ENCODE results near the gene MND1. TPM values are rescaled to one million over a fixed set of nuclear protein-coding genes. Genes with fewer than 3 reads are reported as not detected.
"Not testable (repeated sequence)": the region's sequence is repeated elsewhere in the genome, so short reads cannot be mapped to it uniquely, and the experiment has no call there.

MND1 gene
- total and polyA plus RNA-seq, 4 donors, result 0.23 to 1.3 (median 0.81) TPM; not detected in 1

DNA sequence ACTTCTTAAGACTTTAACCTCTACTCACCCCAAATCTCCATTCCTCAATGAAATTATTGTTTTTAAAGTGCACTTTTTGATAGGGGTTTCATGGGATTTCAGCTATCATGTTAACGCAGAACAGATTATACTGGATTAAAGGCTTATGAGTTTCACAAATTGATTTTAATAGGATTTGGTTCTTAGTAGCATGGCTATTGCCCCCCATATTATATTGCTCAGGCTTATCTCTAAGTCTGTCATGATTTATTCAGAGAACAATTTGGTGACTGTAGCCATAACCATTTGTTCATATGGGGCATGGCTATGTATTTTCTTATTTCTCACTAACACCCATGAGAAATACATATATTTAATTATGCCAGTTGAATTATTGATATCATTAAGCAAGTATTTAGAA lies 57.0 kb downstream of the MND1 start:
- intact Hi-C loops (cut with DNase I), result loop anchor here in 1 of 2 donors (5.0 kb wide), 1 partner anchor 54 kb away; no protein-coding TSS in a partner anchor
- no peaks in the 10 kb centered on the region for H3K9me3 ChIP-seq (ENCODE audit: control insufficient read depth, low read length)
- H3K27ac ChIP-seq (ENCODE audit: low read depth in 1 of 2, low read length in 2 of 2), result no peak overlapping the region
- H3K4me1 ChIP-seq (ENCODE audit: control insufficient read depth in 1 of 2, insufficient read depth in 2 of 2, low read length in 2 of 2), result no peaks in the 10 kb centered on the region
- ATAC-seq (ENCODE audit: low FRiP score), result no peak
- no peaks in the 10 kb centered on the region for H3K36me3 ChIP-seq (ENCODE audit: control insufficient read depth in 1 of 2, insufficient read depth in 2 of 2, low read length in 1 of 2)
- H3K27me3 ChIP-seq (ENCODE audit: control insufficient read depth in 1 of 2, insufficient read depth in 2 of 2, low read length in 1 of 2), result no peaks in the 10 kb centered on the region
- H3K4me3 ChIP-seq (ENCODE audit: low read length in 2 of 2), result no peak overlapping the region
- no peak for DNase-seq
- WGBS, 2 donors, result 99 to 100% methylated on average over 1 of the region's 1 CpG

DNA sequence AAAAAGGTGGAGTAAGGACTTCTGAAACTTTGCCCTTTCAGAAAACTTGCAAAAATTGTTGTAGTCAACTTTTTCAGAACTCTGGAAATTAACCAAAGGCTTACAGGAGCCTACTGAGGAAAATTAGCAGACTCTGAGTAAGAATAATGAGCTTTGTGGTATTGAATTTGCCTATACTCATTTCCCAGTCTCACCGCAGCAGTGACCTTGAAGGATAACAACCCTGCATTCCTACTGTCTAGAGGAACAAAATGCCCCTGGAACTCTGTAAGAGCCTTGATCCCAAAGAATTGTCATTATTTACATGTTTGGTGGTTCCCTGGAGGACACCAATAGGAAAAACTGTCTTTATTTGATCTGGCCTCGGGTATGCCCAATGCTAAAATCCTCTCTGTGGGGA lies 57.9 kb downstream of the MND1 start:
- intact Hi-C loops (cut with DNase I), result loop anchor here in 1 of 2 donors (5.0 kb wide), 1 partner anchor 55 kb away; no protein-coding TSS in a partner anchor
- WGBS, 2 donors, result 95% methylated on average over 2 of the region's 2 CpGs
- Histone ChIP-seq H3K4me3 (ENCODE audit: low read length in 2 of 2) (no peak overlapping the region), H3K4me1 (ENCODE audit: control insufficient read depth in 1 of 2, insufficient read depth in 2 of 2, low read length in 2 of 2) (no peaks in the 10 kb centered on the region), H3K9me3 (ENCODE audit: control insufficient read depth, low read length) (no peaks in the 10 kb centered on the region), H3K36me3 (ENCODE audit: control insufficient read depth in 1 of 2, insufficient read depth in 2 of 2, low read length in 1 of 2) (no peaks in the 10 kb centered on the region), H3K27ac (ENCODE audit: low read depth in 1 of 2, low read length in 2 of 2) (no peak overlapping the region), H3K27me3 (ENCODE audit: control insufficient read depth in 1 of 2, insufficient read depth in 2 of 2, low read length in 1 of 2) (no peaks in the 10 kb centered on the region)
- no peak for ATAC-seq (ENCODE audit: low FRiP score)
- DNase-seq, result no peak

DNA sequence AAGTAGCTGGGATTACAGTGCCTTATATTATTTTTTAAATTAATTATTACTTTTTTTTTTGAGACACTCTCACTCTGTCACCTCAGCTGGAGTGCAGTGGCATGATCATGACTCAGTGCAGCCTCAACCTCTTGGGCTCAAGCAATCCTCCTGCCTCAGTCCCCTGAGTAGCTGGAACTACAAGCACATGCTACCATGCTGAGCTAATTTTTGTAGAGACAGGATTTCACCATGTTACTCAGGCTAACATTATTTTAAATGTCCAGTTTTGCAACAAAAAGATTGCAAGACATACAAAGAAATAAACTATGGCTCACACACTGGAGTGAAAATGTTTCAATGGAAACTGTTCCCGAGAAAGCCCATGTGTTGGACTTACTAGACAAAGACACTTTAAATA lies 59.2 kb downstream of the MND1 start:
- WGBS, 2 donors, result 91 to 94% methylated on average over 1 of the region's 1 CpG
- H3K27me3 ChIP-seq (ENCODE audit: control insufficient read depth in 1 of 2, insufficient read depth in 2 of 2, low read length in 1 of 2), result no peaks in the 10 kb centered on the region
- H3K36me3 ChIP-seq (ENCODE audit: control insufficient read depth in 1 of 2, insufficient read depth in 2 of 2, low read length in 1 of 2), result no peaks in the 10 kb centered on the region
- ATAC-seq (ENCODE audit: low FRiP score) (no peak), DNase-seq (no peak)
- H3K9me3 ChIP-seq (ENCODE audit: control insufficient read depth, low read length), result no peaks in the 10 kb centered on the region
- H3K27ac ChIP-seq (ENCODE audit: low read depth in 1 of 2, low read length in 2 of 2), result no peak overlapping the region
- no peaks in the 10 kb centered on the region for H3K4me1 ChIP-seq (ENCODE audit: control insufficient read depth in 1 of 2, insufficient read depth in 2 of 2, low read length in 2 of 2)
- intact Hi-C loops (cut with DNase I), result loop anchor here in 1 of 2 donors (5.0 kb wide), 1 partner anchor 56 kb away; no protein-coding TSS in a partner anchor
- H3K4me3 ChIP-seq (ENCODE audit: low read length in 2 of 2), result no peak overlapping the region

DNA sequence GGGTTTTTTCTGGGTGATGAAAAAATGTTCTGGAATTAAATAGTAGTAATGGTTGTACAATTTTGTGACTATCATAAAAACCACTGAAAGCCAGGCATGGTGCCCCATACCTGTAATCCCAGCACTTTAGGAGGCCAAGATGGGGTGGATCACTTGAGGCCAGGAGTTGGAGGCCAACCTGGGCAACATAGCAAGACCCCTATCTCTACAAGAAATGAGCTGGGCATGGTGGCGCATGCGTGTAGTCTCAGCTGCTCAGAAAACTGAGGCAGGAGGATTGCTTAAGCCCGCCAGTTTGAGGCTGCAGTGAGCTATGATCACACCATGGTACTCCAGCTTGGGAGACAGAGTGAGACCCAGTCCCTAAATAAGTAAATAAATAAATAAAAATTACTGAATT lies 63.4 kb downstream of the MND1 start:
- ATAC-seq (ENCODE audit: low FRiP score) (no peak), DNase-seq (no peak)
- 97 to 99% methylated on average over 3 of the region's 3 CpGs for WGBS, 2 donors
- H3K4me1 ChIP-seq (ENCODE audit: control insufficient read depth in 1 of 2, insufficient read depth in 2 of 2, low read length in 2 of 2), result no peaks in the 10 kb centered on the region
- no peaks in the 10 kb centered on the region for H3K27me3 ChIP-seq (ENCODE audit: control insufficient read depth in 1 of 2, insufficient read depth in 2 of 2, low read length in 1 of 2)
- no peak overlapping the region for H3K27ac ChIP-seq (ENCODE audit: low read depth in 1 of 2, low read length in 2 of 2)
- no peaks in the 10 kb centered on the region for H3K9me3 ChIP-seq (ENCODE audit: control insufficient read depth, low read length)
- H3K36me3 ChIP-seq (ENCODE audit: control insufficient read depth in 1 of 2, insufficient read depth in 2 of 2, low read length in 1 of 2), result no peaks in the 10 kb centered on the region
- no peak overlapping the region for H3K4me3 ChIP-seq (ENCODE audit: low read length in 2 of 2)
- intact Hi-C loops (cut with DNase I), result no loop called here

DNA sequence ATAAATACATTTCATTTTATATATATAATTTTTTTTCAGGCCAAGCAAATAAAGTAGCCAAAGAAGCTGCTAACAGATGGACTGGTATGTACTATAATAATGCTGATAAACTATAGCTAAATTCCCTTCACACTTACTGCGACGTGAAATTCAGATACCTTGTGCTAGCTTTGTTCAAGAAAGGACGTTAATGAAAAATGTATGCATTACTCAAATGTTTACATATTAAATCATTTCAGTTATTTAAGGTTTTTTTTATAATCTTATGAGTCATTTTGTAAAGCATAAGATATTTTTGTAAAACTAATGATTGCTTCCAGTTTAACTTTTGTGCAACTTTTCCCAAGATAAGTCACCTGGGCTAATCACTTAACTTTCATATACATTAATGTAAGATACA lies 64.4 kb downstream of the MND1 start:
- Histone ChIP-seq H3K4me3 (ENCODE audit: low read length in 2 of 2) (no peak overlapping the region), H3K36me3 (ENCODE audit: control insufficient read depth in 1 of 2, insufficient read depth in 2 of 2, low read length in 1 of 2) (no peaks in the 10 kb centered on the region), H3K9me3 (ENCODE audit: control insufficient read depth, low read length) (no peaks in the 10 kb centered on the region), H3K27me3 (ENCODE audit: control insufficient read depth in 1 of 2, insufficient read depth in 2 of 2, low read length in 1 of 2) (no peaks in the 10 kb centered on the region), H3K4me1 (ENCODE audit: control insufficient read depth in 1 of 2, insufficient read depth in 2 of 2, low read length in 2 of 2) (no peaks in the 10 kb centered on the region), H3K27ac (ENCODE audit: low read depth in 1 of 2, low read length in 2 of 2) (no peak overlapping the region)
- ATAC-seq (ENCODE audit: low FRiP score), result no peak
- DNase-seq, result no peak
- intact Hi-C loops (cut with DNase I), result no loop called here
- WGBS, 2 donors, result 55 to 58% methylated on average over 3 of the region's 3 CpGs

DNA sequence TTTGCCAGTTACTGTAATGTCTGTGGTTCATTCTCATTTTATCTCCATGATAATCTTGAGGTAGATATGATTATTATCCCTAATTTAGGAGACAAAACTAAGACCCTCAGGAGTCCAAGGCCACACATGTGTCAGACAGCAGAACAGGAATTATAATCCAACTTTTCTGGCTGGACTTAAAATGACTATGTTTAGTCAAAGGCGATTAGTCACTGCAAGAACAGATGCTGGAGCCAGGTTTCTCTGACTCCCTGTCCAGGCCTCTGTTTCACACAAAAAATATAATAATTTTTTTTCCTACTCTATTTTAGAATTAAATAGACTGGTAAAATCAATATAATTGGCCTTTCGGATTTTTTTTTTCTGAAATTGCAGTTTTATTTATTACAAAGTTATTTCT lies 64.9 kb downstream of the MND1 start:
- intact Hi-C loops (cut with DNase I), result no loop called here
- DNase-seq, result peak in 1 of 2 donors; percentile 60
- no peaks in the 10 kb centered on the region for H3K9me3 ChIP-seq (ENCODE audit: control insufficient read depth, low read length)
- ATAC-seq (ENCODE audit: low FRiP score), result peak; percentile 60
- H3K27ac ChIP-seq (ENCODE audit: low read depth in 1 of 2, low read length in 2 of 2), result no peak overlapping the region
- no peaks in the 10 kb centered on the region for H3K4me1 ChIP-seq (ENCODE audit: control insufficient read depth in 1 of 2, insufficient read depth in 2 of 2, low read length in 2 of 2)
- H3K36me3 ChIP-seq (ENCODE audit: control insufficient read depth in 1 of 2, insufficient read depth in 2 of 2, low read length in 1 of 2), result no peaks in the 10 kb centered on the region
- 6 to 9% methylated on average over 2 of the region's 2 CpGs for WGBS, 2 donors
- no peaks in the 10 kb centered on the region for H3K27me3 ChIP-seq (ENCODE audit: control insufficient read depth in 1 of 2, insufficient read depth in 2 of 2, low read length in 1 of 2)
- no peak overlapping the region for H3K4me3 ChIP-seq (ENCODE audit: low read length in 2 of 2)

- Histone ChIP-seq H3K27me3 (ENCODE audit: control insufficient read depth in 1 of 2, insufficient read depth in 2 of 2, low read length in 1 of 2) (no peaks in the 10 kb centered on the region), H3K27ac (ENCODE audit: low read depth in 1 of 2, low read length in 2 of 2) (peak overlapping the region; percentile 67 to 82), H3K36me3 (ENCODE audit: control insufficient read depth in 1 of 2, insufficient read depth in 2 of 2, low read length in 1 of 2) (no peaks in the 10 kb centered on the region), H3K9me3 (ENCODE audit: control insufficient read depth, low read length) (no peaks in the 10 kb centered on the region), H3K4me1 (ENCODE audit: control insufficient read depth in 1 of 2, insufficient read depth in 2 of 2, low read length in 2 of 2) (no peaks in the 10 kb centered on the region), H3K4me3 (ENCODE audit: low read length in 2 of 2) (no peak overlapping the region)
- intact Hi-C loops (cut with DNase I), result no loop called here
- WGBS, 2 donors, result 22 to 24% methylated on average over 4 of the region's 4 CpGs
- DNase-seq, result no peak
- no peak for ATAC-seq (ENCODE audit: low FRiP score)
Observed at GRCh38 chr4:153409924-153410501, 65.5 kb downstream of the MND1 start.

DNA sequence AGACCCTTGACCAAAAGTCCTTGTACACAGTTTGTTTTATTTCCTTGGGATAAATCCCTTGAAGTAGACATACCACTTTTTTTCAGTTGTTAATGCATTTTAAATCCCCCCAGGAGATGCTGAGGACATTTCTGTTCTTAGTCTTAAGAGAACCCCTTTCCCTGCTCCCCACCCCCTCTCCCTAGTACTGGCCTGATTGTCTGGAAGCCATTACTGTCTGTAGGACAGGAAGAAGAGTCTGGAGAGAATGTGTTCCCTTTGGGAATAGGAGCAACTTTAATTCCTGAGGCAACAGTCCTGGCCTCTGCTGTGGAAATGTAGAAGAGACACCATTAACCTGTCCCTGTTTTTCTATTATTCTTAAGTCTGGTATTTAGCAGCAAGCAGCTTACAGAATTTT lies 69.4 kb downstream of the MND1 start:
- H3K9me3 ChIP-seq (ENCODE audit: control insufficient read depth, low read length), result no peaks in the 10 kb centered on the region
- no peaks in the 10 kb centered on the region for H3K4me1 ChIP-seq (ENCODE audit: control insufficient read depth in 1 of 2, insufficient read depth in 2 of 2, low read length in 2 of 2)

GRCh38 chr4:153416456-153416855 lies 72.0 kb downstream of the MND1 start:
- H3K36me3 ChIP-seq (ENCODE audit: control insufficient read depth in 1 of 2, insufficient read depth in 2 of 2, low read length in 1 of 2); DNase-seq; H3K4me3 ChIP-seq (ENCODE audit: low read length in 2 of 2); H3K9me3 ChIP-seq (ENCODE audit: control insufficient read depth, low read length); ATAC-seq (ENCODE audit: low FRiP score); H3K27me3 ChIP-seq (ENCODE audit: control insufficient read depth in 1 of 2, insufficient read depth in 2 of 2, low read length in 1 of 2); H3K4me1 ChIP-seq (ENCODE audit: control insufficient read depth in 1 of 2, insufficient read depth in 2 of 2, low read length in 2 of 2); H3K27ac ChIP-seq (ENCODE audit: low read depth in 1 of 2, low read length in 2 of 2); intact Hi-C loops (cut with DNase I): not testable (repeated sequence)
- 88 to 90% methylated on average over 8 of the region's 8 CpGs for WGBS, 2 donors

More for the DNA sequence above, 69.4 kb downstream of the MND1 start:
- H3K27ac ChIP-seq (ENCODE audit: low read depth in 1 of 2, low read length in 2 of 2), result no peak overlapping the region
- no peak for ATAC-seq (ENCODE audit: low FRiP score)
- no peak overlapping the region for H3K4me3 ChIP-seq (ENCODE audit: low read length in 2 of 2)
- intact Hi-C loops (cut with DNase I), result no loop called here
- no peaks in the 10 kb centered on the region for H3K36me3 ChIP-seq (ENCODE audit: control insufficient read depth in 1 of 2, insufficient read depth in 2 of 2, low read length in 1 of 2)
- DNase-seq, result no peak
- H3K27me3 ChIP-seq (ENCODE audit: control insufficient read depth in 1 of 2, insufficient read depth in 2 of 2, low read length in 1 of 2), result no peaks in the 10 kb centered on the region
